Measurements from ENCODE around the gene EML2.
"Not testable (repeated sequence)": the region's sequence is repeated elsewhere in the genome, so short reads cannot be mapped to it uniquely, and the experiment has no call there.

EML2 gene

DNA sequence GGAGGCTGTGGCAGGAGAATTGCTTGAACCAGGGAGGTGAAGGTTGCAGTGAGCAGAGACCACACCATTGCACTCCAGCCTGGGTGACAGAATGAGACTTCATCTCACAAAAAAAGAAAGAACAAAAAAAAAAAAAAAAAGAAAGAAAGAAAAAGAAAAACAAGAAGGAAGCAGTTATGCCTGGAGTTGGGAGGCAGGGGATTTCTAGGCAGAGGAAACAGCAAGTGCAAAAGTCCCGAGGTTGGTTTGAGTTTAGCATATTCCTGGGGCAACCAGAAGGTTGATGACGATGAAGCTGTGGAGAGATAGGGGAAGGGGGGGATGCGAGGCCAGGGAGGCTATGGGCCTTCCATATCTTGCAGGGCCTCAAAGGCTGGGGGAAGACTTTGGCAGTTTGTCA, 11.5 kb upstream of the EML2 start:
- no peak for DNase-seq

DNA sequence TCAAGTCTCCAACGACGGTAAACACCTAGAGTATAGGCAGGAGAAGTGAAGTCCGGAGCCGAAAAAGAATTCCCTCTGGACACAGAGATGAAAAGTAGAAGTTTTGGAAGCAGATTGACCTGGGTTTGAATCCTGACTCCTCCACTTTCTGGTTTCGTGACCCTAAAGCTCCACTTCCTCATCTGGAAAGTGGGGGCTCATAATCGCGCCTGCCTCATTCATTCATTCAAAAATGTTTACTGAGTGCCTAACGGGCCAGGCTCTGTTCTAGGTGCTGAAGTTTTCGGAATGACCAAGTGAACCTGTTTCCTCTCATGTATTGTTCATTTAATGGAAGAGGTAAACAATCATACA, 7.1 kb upstream of the EML2 start:
- no peak for DNase-seq

DNA sequence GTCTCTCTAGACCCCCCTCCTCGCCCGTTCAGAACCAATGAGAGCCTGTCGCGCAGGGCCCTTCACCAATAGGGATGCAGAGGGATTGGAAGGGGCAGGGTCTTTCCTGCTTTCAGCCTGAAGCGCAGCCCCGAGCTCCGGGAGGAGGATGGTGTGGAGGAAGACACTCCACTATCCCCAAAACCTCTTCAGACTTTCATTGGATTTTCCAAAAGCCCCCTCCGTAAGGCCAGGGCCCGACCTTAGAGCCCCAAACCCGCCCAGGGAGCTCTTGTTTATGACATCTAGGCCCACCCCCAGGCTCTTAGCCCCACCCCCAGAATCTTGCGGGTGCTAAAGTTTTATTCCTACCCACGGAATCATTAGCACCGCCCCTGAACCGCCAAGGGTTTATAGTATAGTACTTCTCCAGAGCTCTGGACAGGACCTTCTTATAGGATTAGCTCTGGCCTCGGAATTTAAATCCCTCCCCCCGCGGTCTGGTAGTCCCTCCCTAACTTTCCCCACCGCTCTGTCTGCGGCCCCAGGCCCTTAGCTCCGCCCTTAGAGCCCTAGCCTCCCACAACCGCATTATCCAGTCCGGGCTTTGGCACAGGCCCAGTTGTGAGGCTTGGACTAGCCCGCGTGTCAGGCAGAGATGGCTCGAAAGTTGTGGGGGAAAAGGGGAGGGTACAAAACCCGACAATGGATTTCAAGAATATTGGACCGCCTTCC, 6.6 kb upstream of the EML2 start:
- peak; percentile 93 for DNase-seq

DNA sequence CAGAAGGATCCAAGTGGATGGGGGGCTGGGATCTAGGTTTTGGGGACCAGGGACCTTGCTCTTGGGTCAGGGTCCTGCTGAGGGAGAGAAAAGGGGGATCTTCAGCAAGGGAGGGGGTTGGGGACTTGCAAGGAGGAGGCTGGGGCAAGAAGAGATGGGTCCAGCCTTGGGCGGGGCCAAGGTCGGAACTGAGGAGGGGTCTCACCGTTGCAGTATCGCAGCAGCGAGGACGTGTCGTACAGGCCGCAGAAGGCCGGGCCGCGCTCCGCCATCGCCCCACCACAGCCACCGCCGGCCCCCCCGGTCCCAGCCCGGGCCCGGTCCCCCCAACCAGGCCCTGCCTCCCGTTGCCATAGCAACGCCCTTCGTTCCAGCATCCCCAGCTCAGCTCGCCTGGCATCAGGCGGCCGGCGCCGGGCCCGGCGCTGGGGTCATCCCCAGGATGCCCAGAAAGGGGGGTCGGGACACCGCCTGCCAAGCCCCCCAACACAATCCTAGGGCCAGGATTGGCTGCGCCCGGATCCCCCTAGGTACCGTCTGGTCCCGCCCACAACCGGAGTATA, 6.0 kb upstream of the EML2 start:
- no peak for DNase-seq

DNA sequence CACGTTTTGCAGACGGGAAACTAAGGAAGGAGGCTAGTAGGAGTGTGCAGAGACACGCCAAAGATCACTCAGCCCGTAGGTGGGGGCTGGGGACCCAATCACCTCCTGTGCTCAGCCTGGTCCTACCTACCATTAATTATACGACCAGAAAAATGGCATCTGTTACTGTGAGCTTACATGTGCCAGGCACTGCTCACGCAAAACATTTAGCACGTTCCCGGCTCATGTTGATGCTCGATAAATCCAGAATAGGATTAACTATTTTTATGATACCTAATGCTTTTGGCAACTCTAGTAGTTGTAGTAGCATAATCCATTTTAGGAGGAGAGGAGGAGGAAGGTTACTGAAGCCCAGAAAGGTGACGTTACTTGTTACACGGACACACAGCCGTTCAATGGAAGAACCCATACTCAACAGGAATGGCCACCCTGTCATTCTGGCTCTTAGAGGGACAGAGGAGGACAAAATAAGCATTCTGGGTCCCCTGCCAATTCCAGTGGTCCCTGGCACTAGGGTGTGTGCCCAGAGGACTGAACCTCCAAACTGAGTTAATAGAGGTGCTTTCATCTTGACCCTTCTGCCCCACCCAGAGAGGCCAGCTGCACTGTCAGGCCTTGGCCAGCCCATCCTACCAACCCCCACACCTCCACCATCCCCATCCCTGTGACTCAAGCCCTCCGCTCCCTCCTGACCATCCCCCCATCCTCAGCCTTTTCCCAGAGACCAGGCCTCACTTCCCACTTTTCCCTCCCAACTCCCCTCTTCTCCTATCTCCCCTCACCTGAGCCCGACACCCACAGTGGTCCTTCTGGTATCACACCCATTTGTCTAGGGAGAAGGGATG, 5.0 kb upstream of the EML2 start:
- DNase-seq, result peak; percentile 49

DNA sequence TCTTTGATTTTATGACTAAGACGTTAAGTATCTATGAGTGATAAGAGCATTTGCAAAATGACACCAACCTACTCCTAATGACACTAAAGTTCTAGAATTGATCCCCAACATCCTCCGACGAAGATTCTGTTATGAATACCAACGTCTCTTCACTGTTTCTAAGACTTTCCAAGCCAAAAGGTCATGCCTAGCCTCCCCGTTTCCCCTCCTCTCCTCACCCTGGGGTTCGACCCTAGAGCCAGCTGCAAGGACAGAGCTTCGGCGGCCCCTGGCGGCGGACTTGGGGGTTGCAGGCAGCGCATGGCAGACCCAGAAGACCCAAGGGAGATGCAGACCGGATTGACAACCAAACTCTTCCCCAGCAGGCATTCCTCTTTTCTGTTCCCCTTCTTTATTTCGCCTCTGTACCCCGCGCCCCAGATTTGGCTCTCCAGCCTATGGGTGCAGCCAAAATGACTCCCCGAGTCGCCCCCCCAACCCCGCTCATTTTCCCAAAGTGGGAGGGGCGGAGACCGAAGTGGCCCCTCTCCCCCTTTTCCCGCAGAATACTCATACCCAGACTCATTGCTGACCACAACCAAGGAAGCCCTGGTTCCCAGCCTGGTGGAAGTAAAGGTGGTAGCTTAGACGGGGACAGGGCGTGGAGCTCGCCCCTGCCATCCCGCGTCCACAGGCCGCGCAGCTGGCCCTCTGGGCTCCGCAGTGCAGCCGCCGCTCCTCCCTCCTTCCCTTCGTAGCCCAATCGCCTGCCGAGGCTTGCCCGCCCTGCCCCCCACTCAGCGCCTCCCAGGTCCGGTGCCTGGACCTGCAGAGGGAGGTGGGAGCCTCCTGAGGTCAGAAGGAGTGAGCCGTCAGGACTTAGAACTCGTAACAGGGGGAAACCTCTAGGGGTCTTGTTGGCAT, 4.1 kb upstream of the EML2 start:
- DNase-seq, result peak; percentile 77

DNA sequence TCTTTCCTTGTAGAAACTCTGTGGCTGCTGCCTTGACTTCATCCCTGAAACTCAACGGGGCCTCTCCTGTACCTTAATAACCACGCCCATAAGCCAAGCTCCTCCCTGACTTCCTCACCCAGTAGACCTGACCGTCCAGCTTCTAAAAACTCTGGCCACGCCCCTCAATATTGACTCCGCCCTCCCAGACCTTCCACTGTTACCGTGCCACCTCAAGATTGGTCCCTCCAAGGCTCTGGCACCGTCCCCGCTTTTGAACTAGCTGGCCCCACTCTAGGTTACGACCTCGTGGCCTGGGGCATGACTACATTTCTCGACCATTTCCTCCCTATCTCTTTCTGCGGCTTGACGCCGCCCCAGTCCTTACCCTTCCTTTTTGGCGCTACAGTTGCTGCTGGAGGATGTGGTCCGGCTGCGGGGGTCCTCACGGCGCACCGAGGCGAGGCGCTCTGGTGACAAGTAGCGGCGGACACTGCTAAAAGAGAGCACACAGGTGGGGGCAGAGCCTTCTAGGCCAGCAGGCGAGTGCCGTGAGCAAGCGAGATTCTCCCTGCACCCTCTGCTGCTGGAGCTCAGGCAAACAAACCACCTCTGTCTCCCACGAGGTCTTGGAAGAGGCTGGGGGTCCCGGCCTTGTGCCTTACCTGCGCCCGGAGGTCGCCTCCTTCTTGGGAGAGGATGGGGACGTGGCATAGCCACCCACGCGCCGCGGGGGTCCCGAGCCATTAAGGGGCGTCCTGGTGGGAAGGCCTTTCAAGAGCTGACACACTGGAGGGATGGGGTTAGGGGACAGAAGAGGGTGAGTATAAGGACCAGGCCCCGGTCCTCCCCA, 2.3 kb upstream of the EML2 start:
- DNase-seq, result peak; percentile 79

DNA sequence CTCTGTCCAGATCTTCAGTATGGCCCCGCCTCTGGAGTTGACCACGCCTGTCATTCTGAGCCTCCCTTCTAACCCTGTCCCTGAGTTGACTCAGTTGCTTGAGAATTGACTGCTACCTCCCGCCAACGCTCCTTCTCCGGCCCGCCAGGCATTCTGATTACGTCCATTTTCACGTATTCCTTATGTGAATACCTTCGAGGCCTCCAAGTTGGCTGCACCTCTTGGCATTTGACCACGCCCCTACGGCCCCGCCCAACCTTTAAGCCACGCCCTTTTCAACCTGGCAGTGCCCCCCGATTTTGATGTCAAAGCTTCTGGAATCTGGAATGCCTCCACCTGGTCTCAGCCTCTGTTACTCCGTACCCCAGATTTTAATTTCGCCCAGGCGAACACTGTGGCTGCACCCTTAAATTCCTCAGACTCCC, 1.7 kb upstream of the EML2 start:
- DNase-seq, result no peak

DNA sequence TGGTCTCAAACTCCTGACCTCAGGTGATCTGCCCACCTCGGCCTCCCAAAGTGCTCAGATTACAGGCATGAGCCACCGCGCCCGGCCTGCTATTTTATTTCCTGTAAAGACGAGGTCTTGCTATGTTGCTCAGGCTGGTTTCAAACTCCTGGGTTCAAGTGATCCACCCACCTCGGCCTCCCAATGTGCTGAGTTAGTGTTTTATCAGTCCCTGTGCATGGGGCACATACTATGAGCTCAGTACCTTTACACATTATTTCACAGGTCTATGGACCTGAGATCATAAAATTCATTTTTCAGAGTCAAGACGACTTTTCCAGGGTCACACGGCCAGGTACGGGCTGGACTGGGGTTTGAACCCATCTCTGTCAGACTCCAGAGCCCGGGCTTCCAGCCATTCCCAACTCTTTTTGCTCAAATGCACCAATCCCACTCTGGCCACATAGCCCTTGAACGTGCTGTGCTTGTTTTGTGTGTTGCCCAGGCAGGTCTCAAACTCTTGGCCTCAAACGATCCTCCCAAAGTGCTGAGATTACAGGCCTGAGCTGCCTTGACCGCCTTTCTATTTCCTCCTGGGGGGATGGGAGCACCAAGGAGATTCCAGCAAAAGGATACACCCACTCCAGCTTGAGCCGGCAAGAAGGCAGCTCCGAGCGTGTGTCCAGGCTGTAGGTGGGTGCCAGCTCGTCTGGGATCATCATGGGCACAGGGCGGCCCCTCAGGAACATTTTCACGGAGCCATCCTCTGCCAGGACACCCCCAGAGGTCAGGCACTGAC, 1.1 kb downstream of the EML2 start:
- DNase-seq, result no peak

DNA sequence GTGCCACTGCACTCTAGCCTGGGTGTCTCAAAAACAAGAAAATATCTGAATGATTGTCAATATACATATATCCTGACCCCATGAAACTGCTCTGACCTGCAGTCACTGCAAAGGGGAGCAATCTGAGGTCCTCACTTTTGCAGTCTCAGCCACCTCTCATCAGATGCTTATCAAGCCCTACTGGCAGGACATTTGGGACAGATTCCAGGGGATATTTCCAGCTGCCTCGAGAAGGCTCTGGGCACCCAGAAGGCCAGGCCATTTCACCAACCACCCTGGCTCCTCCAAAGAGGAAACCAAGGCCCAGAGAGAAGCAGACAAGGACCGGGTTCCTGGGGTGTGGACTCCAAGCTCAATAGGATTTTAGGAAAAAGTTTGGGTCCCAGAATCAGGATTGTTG, 2.3 kb downstream of the EML2 start:
- no peak for DNase-seq

DNA sequence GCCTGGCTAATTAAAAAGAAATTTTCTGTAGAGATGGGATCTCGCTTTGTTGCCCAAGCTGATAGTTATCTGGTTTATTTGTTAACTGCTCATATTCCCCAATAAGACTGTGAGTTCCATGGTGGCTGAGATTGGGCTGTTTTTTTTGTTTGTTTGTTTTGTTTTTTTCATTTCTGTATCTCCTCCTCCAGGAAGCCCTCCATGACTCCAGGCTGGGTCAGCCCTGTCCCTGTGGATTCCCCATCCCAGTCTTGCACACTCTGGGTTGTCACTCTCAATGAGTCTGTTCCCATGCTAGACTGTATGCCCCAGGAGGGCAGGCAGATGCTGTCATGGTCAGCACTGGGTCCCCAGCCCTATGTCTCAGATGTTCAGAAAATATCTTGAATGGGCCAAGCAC, 2.9 kb downstream of the EML2 start:
- DNase-seq, result no peak

DNA sequence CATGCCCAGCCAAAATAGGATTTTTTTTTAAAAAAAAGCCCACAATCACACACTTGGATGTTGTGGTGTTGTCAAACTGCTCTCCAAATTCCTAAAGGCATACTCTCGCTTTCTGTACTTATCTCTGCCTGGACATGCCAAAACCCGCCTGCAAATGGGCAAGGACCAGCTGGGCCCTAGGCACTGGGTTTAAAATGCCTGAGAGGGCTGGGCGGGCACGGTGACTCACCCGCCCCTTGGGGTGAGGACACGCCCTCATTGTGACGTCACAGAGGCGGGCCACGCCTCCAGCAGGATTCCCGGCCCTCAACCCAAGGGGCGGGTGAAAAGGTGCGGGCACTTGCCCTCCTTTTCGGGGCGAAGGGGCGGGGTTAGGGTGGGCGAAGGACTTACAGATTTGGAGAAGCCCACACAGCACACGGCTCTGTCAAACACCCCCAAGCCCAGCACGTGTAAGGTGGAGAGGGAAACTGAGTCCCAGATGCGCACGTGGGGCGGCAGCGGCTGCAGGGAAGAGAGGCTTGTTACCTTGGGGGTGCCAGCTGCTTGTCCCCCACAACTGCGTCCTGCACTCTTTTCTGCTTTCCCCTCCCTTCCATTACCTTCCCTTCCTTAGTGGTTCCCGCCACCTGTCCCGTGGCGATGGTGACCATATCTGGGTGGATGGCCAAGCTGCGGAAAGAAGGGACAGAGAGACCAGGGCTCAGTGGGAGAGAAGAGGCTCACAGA, 6.6 kb downstream of the EML2 start:
- peak; percentile 82 for DNase-seq

DNA sequence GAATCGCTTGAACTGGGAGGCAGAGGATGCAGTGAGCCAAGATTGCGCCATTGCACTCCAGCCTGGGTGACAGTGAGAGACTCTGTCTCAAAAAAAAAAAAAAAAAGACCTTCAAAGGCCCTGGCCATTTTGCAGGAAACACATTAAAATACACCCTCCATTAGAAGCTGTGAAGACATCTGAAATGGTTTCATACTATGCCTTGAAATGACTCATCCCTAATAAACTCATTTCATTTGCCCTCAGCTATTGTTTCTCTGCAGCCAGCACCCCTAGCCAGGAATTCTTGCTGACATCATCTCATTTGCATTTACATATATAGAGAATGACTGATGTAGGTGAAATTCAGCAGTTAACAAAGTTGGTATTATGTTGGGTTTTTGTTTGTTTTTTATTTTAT, 8.7 kb downstream of the EML2 start:
- peak; percentile 96 for DNase-seq

DNA sequence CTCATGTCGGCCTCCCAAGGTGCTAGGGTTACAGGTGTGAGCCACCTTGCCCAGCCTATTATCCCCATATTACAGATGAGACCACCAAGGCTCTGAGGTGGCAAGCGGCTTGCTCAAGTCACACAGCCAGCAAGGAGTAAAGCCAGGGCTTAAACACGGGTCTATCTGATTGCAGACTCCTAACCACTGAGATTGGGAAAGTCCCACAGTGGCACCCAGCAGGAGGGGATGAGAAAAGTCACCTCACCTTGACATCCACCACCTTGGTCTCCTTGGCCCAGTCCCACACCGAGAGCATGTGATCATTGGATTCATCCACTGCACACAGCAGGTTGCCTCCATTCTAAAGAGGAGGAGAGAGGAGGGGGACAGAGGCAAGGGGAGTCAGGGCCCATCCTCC, 9.5 kb downstream of the EML2 start:
- DNase-seq, result no peak

DNA sequence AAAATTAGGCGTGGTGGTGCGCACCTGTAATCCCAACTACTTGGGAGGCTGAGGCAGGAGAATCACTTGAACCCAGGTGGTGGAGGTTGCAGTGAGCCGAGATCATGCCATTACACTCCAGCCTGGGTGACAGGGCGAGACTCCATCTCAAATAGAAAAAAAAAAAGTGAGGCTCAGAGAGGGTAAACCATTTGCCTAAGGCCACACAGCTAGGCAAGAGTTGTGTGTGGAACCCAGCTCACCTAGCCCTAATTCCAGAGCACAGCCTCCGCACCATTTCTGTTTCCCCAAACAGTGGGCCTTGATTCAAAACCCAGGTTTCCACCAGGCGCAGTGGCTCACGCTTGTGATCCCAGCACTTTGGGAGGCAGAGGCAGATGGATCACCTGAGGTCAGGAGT, 11.0 kb downstream of the EML2 start:
- DNase-seq, result not testable (repeated sequence)

DNA sequence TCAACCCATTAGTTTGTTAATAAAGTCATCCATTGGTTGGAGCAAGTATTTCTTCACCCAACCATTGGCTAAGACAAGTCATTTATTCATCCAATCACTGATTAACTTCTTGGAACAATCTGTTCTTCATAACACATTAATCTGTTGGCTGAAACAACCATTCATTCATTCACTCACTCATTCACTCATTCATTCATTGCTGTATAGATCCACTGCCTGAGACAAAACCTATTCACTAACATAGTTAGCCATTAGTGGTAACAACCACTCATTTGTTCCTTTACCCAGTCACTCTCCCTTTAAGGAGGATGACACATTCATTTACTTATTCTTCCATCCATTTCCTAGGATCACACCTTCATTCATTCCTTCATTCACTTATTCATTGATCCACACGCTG, 15.2 kb downstream of the EML2 start:
- no peak for DNase-seq

DNA sequence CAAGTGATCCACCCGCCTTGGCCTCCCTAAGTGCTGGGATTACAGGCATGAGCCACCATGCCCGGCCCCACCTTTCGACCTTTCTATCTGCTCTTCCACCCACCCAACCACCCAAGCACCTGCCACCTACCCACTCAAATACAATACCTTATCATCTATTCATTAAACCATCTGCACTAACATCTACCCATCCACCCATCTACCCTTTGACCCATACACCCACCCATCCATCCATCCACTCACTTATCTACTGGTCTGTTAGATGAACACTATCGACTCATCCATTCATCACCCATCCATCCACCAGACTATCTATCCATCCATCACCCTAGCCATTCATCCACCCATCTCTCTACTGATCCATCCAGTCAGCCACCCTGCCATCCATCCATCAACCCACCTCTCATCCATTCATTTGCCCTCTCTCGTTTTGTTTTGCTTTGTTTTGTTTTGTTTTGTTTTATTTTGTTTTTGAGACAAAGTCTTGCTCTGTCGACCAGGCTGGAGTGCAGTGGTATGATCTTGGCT, 17.2 kb downstream of the EML2 start:
- no peak for DNase-seq

DNA sequence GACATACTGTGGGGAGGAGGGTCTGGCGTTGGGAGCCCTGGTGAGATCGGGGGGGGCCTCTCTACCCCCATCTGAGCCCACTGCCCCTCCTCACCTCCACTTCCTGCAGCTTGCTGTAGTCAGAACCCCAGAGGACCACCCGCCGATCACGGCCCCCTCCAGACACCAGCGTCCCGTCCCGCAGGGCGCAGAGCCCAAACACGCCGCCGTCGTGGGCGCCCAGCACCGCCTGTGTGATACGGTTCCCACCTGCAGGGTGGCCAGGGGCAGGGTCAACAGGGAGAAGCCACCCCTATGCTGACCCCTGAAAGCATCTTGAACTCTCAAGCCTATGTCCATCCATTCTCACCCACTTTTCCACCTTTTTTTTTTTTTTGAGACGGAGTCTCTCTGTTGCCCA, 17.8 kb downstream of the EML2 start:
- DNase-seq, result no peak

DNA sequence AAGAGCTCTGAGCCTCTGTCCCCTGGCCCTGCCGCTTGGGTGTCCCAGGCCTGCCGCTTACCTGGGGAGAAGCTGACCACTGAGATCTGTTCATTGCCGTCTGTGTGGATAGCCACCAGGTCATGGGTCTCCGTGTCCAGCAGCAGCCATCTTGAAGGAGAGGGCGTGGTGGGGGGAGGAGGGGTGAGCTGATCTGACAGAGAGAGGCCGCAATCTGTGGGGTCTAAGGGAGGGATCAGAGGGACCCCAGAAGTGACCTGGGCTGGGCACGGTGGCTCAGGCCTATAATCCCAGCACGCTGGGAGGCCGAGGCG, 22.5 kb downstream of the EML2 start:
- no peak for DNase-seq
